GM12878 (cell line): ENCODE results near the gene RASGRP2. TPM values are rescaled to one million over a fixed set of nuclear protein-coding genes. Genes with fewer than 3 reads are reported as not detected.

Experiments used
- ATAC-seq: fragments of 200-7000 bp; cut with Tn5 transposase; 3 replicates; pipeline ENCODE4 v1.9.1; 2020; ENCODE audit warnings: mild to moderate bottlenecking, moderate library complexity
- BruUV-seq: library from RNA; stranded (reverse); fragments of 400-500 nt; replicated peaks from 2 replicates; lab custom pipeline; 2021; lab: Mats Ljungman, UMichigan
- CTCF ChIA-PET: fragments of 300-600 bp; sonication (Branson Sonifier 250); formaldehyde crosslinking; extraction: SDS; loops from one replicate; lab custom pipeline; 2021; ENCODE audit warnings: inconsistent platforms; lab: Yijun Ruan, JAX
- POLR2A ChIA-PET: fragments of 350-600 bp; formaldehyde crosslinking; extraction: SDS; loops from one replicate; lab custom pipeline; 2021; ENCODE audit warnings: inconsistent platforms; lab: Charles Lee
- RAD21 ChIA-PET: fragments of 300-600 bp; sonication (Branson Sonifier 250); formaldehyde crosslinking; loops from one replicate; lab custom pipeline; 2023; ENCODE audit warnings: antibody characterized with exemption; ENCODE audit not compliant: unreplicated experiment; lab: Charles Lee
- SMC1A ChIA-PET: fragments of 300-600 bp; sonication (Branson Sonifier 250); formaldehyde crosslinking; loops from one replicate; lab custom pipeline; 2023; ENCODE audit not compliant: unreplicated experiment, uncharacterized antibody; lab: Charles Lee
- DNase-seq: peaks from one replicate; pipeline ENCODE4 v3.0.0-alpha.2; 2011; ENCODE audit warnings: low read depth, low spot score
- FAIRE-seq: peaks from 3 replicates; lab custom pipeline; 2011; peaks lifted over from hg19 to GRCh38; lab: Jason Lieb, UNC
- H2AFZ ChIP-seq: 2 replicates; pipeline ENCODE4 v1.6.0; 2011; ENCODE audit warnings: low read depth, low read length, control low read depth; ENCODE audit not compliant: control insufficient read depth
- H3K27ac ChIP-seq: 2 replicates; pipeline ENCODE4 v1.5.1; 2011; ENCODE audit warnings: control low read depth; ENCODE audit not compliant: control insufficient read depth, insufficient read depth
- H3K27me3 ChIP-seq, 2 experiments: replicated peaks in 1 of 2; 2 replicates each; pipeline versions ENCODE4 v1.6.0 to v1.6.1; 2011; ENCODE audit warnings: low read length in 1 of 2; ENCODE audit not compliant: control insufficient read depth in 2 of 2, insufficient read depth in 2 of 2
- H3K36me3 ChIP-seq, 2 experiments: 2 replicates each; pipeline ENCODE4 v1.5.1; 2011; ENCODE audit warnings: low read length in 1 of 2; ENCODE audit not compliant: control insufficient read depth in 2 of 2, insufficient read depth in 2 of 2
- H3K4me1 ChIP-seq: 2 replicates; pipeline ENCODE4 v1.6.1; 2011; ENCODE audit warnings: mild to moderate bottlenecking, low read length, moderate library complexity, mixed read lengths; ENCODE audit not compliant: control insufficient read depth, insufficient read depth
- H3K4me2 ChIP-seq: 2 replicates; pipeline ENCODE4 v1.6.0; 2011; ENCODE audit warnings: control low read depth; ENCODE audit not compliant: control insufficient read depth, insufficient read depth
- H3K4me3 ChIP-seq: fragments of 200-600 bp; sonication (generic); 2 replicates; pipeline ENCODE4 v1.5.1; 2016
- H3K79me2 ChIP-seq: 2 replicates; pipeline ENCODE4 v1.6.0; 2011; ENCODE audit warnings: low read length; ENCODE audit not compliant: control insufficient read depth, insufficient read depth
- H3K9ac ChIP-seq: 2 replicates; pipeline ENCODE4 v1.8.0; 2011; ENCODE audit warnings: low read length, control low read depth, mixed read lengths; ENCODE audit not compliant: control insufficient read depth, insufficient read depth
- H3K9me3 ChIP-seq: replicated peaks from 3 replicates; pipeline ENCODE4 v1.5.1; 2011; ENCODE audit warnings: mild to moderate bottlenecking, low read length; ENCODE audit not compliant: control insufficient read depth, insufficient read depth
- H4K20me1 ChIP-seq: 2 replicates; pipeline ENCODE4 v1.6.0; 2011; ENCODE audit not compliant: control insufficient read depth, insufficient read depth
- BRCA1 ChIP-seq: IDR thresholded peaks from 2 replicates; pipeline ENCODE4 v1.6.1; 2011; ENCODE audit warnings: low read depth, low read length, improper control_type of control experiment
- CBFB ChIP-seq: IDR thresholded peaks from 2 replicates; pipeline ENCODE4 v1.6.1; 2016; ENCODE audit warnings: antibody characterized with exemption, low read depth
- EED ChIP-seq: sonication (generic); IDR thresholded peaks from 2 replicates; pipeline ENCODE4 v1.6.1; 2016; ENCODE audit warnings: antibody characterized with exemption, low read depth
- IRF4 ChIP-seq: IDR thresholded peaks from 2 replicates; pipeline ENCODE4 v1.6.1; 2011; ENCODE audit warnings: low read depth, low read length
- KAT2A ChIP-seq: conservative IDR thresholded peaks from 2 replicates; pipeline ENCODE4 v1.6.1; 2011; ENCODE audit warnings: low read depth, low read length; ENCODE audit not compliant: control insufficient read depth
- MEF2A ChIP-seq: IDR thresholded peaks from 2 replicates; pipeline ENCODE4 v1.6.1; 2011; ENCODE audit warnings: low read depth, mild to moderate bottlenecking, low read length, moderate library complexity; ENCODE audit not compliant: insufficient read depth
- MYB ChIP-seq: fragments of 150-350 bp; IDR thresholded peaks from 2 replicates; pipeline ENCODE4 v1.6.1; 2014; ENCODE audit warnings: mild to moderate bottlenecking, low read depth, low read length, borderline replicate concordance
- NR2C2 ChIP-seq: IDR thresholded peaks from 2 replicates; pipeline ENCODE4 v1.6.1; 2011; ENCODE audit warnings: borderline replicate concordance, low read depth; ENCODE audit not compliant: control insufficient read depth, insufficient read length
- POLR2AphosphoS5 ChIP-seq: IDR thresholded peaks from 2 replicates; pipeline ENCODE4 v1.6.1; 2011; ENCODE audit warnings: mild to moderate bottlenecking, low read length, inconsistent platforms
- RCOR1 ChIP-seq: conservative IDR thresholded peaks from 2 replicates; pipeline ENCODE4 v1.6.1; 2012; ENCODE audit warnings: low read depth, low read length, improper control_type of control experiment
- RFX5 ChIP-seq: IDR thresholded peaks from 2 replicates; pipeline ENCODE4 v1.6.1; 2011; ENCODE audit warnings: low read depth, low read length, improper control_type of control experiment
- SIX5 ChIP-seq: IDR thresholded peaks from 2 replicates; pipeline ENCODE4 v1.6.1; 2011; ENCODE audit warnings: mild to moderate bottlenecking, low read depth, low read length, moderate library complexity; ENCODE audit not compliant: severe bottlenecking
- SRF ChIP-seq, 2 experiments: IDR thresholded peaks; 2 replicates each; pipeline ENCODE4 v1.6.1; 2011; ENCODE audit warnings: low read depth in 2 of 2, low read length in 2 of 2, mild to moderate bottlenecking in 1 of 2, moderate library complexity in 1 of 2
- SUPT20H ChIP-seq: IDR thresholded peaks from 2 replicates; pipeline ENCODE4 v1.6.1; 2011; ENCODE audit warnings: low read depth, mild to moderate bottlenecking, low read length, moderate library complexity, borderline replicate concordance; ENCODE audit not compliant: control insufficient read depth
- TCF3 ChIP-seq: IDR thresholded peaks from 2 replicates; pipeline ENCODE4 v1.6.1; 2012; ENCODE audit warnings: low read depth, mild to moderate bottlenecking, low read length, borderline replicate concordance; ENCODE audit not compliant: insufficient read depth
- YBX1 ChIP-seq: fragments of 450-650 bp; IDR thresholded peaks from 2 replicates; pipeline ENCODE4 v1.6.1; 2016; ENCODE audit warnings: antibody characterized with exemption
- ZNF207 ChIP-seq: fragments of 450-650 bp; IDR thresholded peaks from 2 replicates; pipeline ENCODE4 v1.6.1; 2014; ENCODE audit warnings: antibody characterized with exemption, mild to moderate bottlenecking, borderline replicate concordance
- ZZZ3 ChIP-seq: IDR thresholded peaks from 2 replicates; pipeline ENCODE4 v1.6.1; 2011; ENCODE audit warnings: low read depth; ENCODE audit not compliant: control insufficient read depth, insufficient read length
- WGBS: methylation state at CpG from one replicate; pipeline ENCODE4 v1.1.6; 2016; ENCODE audit warnings: low lambda C conversion rate; ENCODE audit not compliant: insufficient replicate concordance, insufficient coverage; ENCODE audit errors: missing lambda C conversion rate; 5-methylcytosine and 5-hydroxymethylcytosine counted together
- in situ Hi-C: fragments of 300-500 bp; cut with MboI; formaldehyde crosslinking; loops from 9 replicates; pipeline ENCODE4 v1.14.3; 2018; ENCODE audit warnings: mixed read lengths
- intact Hi-C: fragments of 100-400 bp; cut with micrococcal nuclease; formaldehyde crosslinking; loops from one replicate; pipeline ENCODE4 v1.14.2; 2022; ENCODE audit not compliant: unreplicated experiment
- polyA plus RNA-seq, 11 experiments: library from polyadenylated mRNA; depleted of rRNA in 4 of 11; unstranded in 6 of 11; stranded (reverse) in 5 of 11; fragments of >200 nt; fragmentation: Nextera tagmentation in 4 of 11; fragmentation: Illumina TruSeq in 1 of 11; extraction: Ambion mirVana in 4 of 11; extraction: Trizol in 1 of 11; gene quantifications; 1 replicate in 1 of 11; 2 replicates in 10 of 11; pipeline versions ENCODE4 v1.2.1 to v1.2.3, GENCODE V29; 2011 to 2016; ENCODE audit warnings: inconsistent platforms in 2 of 11, missing spikeins in 2 of 11, low read depth in 1 of 11
- total RNA-seq, 4 experiments: library from RNA; depleted of rRNA in 3 of 4; stranded (reverse); fragments of >200 nt in 3 of 4; fragmentation: Illumina TruSeq in 1 of 4; extraction: Trizol in 1 of 4; gene quantifications; 2 replicates each; pipeline versions ENCODE4 v1.2.1 to v1.2.3, GENCODE V29; 2013 to 2021
- TF ChIP-seq, protein P1 (sequence below): IDR thresholded peaks from 2 replicates; pipeline ENCODE4 v1.6.1; 2011; ENCODE audit warnings: low read depth, low read length, improper control_type of control experiment, borderline replicate concordance
- TF ChIP-seq, protein P2 (sequence below): IDR thresholded peaks from 2 replicates; pipeline ENCODE4 v1.6.1; 2012; ENCODE audit warnings: low read length, inconsistent platforms

The RASGRP2 gene
- total and polyA plus RNA-seq, 10 of the 15 experiments (the other 5 are each of a cell fraction or from before 2014, with no cell fraction given) = 0.26 to 9.0 (median 5.4) TPM

DNA sequence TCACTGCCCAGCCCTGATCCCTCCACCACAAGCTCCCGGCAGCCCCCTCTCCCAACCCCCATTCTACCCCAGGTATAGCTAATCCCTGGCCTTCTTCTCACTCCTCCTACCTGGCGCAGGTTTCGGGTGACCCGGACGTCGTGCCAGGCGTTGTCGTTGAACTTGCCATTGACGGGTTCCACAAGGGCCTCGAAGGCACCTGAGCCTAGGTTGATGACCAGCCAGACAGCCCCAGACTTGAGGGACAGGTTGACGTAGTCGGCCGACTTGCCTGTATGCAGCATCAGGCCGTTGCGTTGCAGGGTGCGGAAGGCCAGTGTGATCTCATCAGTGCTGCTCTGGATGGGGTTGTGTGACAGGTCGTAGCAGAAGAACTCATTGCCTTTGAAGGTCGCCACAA, 58.4 kb downstream of the RASGRP2 start:
- H3K9me3 ChIP-seq = no peaks in the 10 kb centered on the region
- TF ChIP-seq ZZZ3 (no peak), EED (no peak), TCF3 (no peak), MYB (no peak), POLR2AphosphoS5 (no peak), SRF (IDR thresholded peaks at IDR 0.05; ENCODE audit: low read depth in 2 of 2, low read length in 2 of 2) (no peak), KAT2A (no peak), SIX5 (no peak), YBX1 (no peak), ZNF207 (no peak), SUPT20H (no peak), IRF4 (no peak), MEF2A (no peak), BRCA1 (no peak), RCOR1 (no peak), NR2C2 (no peak), CBFB (no peak), RFX5 (no peak)
- TF ChIP-seq, protein P1, sequence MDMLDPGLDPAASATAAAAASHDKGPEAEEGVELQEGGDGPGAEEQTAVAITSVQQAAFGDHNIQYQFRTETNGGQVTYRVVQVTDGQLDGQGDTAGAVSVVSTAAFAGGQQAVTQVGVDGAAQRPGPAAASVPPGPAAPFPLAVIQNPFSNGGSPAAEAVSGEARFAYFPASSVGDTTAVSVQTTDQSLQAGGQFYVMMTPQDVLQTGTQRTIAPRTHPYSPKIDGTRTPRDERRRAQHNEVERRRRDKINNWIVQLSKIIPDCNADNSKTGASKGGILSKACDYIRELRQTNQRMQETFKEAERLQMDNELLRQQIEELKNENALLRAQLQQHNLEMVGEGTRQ = no peak
- TF ChIP-seq, protein P2, sequence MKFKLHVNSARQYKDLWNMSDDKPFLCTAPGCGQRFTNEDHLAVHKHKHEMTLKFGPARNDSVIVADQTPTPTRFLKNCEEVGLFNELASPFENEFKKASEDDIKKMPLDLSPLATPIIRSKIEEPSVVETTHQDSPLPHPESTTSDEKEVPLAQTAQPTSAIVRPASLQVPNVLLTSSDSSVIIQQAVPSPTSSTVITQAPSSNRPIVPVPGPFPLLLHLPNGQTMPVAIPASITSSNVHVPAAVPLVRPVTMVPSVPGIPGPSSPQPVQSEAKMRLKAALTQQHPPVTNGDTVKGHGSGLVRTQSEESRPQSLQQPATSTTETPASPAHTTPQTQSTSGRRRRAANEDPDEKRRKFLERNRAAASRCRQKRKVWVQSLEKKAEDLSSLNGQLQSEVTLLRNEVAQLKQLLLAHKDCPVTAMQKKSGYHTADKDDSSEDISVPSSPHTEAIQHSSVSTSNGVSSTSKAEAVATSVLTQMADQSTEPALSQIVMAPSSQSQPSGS = no peak
- TF ChIP-seq, all 136 proteins: peak for 0
- CTCF ChIA-PET = interaction anchor here (1.5 to 5.6 kb wide), 3 partner anchors 11 to 19 kb away, joined by 3 to 67 read pairs (median 4); no protein-coding TSS in a partner anchor
- no peak overlapping the region for H3K4me2 ChIP-seq
- no peak overlapping the region for H3K27ac ChIP-seq
- intact Hi-C loops = no loop called here
- 0 out of 2 replicates have a peak, but pooled peaks cover 3% of the 10 kb centered on the region for H3K4me1 ChIP-seq
- FAIRE-seq = no peak
- no peak for ATAC-seq
- 0 out of 4 replicates have a peak, but pooled peaks cover 0 to 3% of the 10 kb centered on the region in 2 experiments for H3K27me3 ChIP-seq
- POLR2A ChIA-PET = no interaction called here
- H4K20me1 ChIP-seq = no peaks in the 10 kb centered on the region
- no peak overlapping the region for H3K9ac ChIP-seq
- 41% methylated on average over 18 of the region's 18 CpGs for WGBS
- no peak for DNase-seq
- no TSS peak for BruUV-seq
- H3K79me2 ChIP-seq = no peaks in the 10 kb centered on the region
- H3K36me3 ChIP-seq = no peaks in the 10 kb centered on the region
- in situ Hi-C loops = loop anchor here (5.0 kb wide), 1 partner anchor 52 kb away; no protein-coding TSS in a partner anchor
- no peak overlapping the region for H3K4me3 ChIP-seq
- RAD21 ChIA-PET = interaction anchor here (0.9 kb wide), 1 partner anchor 36 kb away, joined by 4 read pairs; no protein-coding TSS in a partner anchor
- no peak overlapping the region for H2AFZ ChIP-seq
- SMC1A ChIA-PET = interaction anchor here (1.6 kb wide), 1 partner anchor 35 kb away, joined by 4 read pairs; no protein-coding TSS in a partner anchor
